Thyroid gland (tissue), 4 donors: ENCODE results near the gene MCM10. TPM values are rescaled to one million over a fixed set of nuclear protein-coding genes. Genes with fewer than 3 reads are reported as not detected.

Experiments used
- DNase-seq, 2 donors: peaks; one replicate each; pipeline ENCODE4 v3.0.0-alpha.2; 2019
- H3K27ac ChIP-seq, 3 donors: fragments of 200-600 bp; sonication (generic); 1 replicate in 2 of 3; 2 replicates in 1 of 3; pipeline ENCODE4 v1.5.1; 2016 to 2019; ENCODE audit warnings: mild to moderate bottlenecking in 1 of 3, moderate library complexity in 1 of 3
- H3K27me3 ChIP-seq: fragments of 200-600 bp; sonication (generic); one replicate; pipeline ENCODE4 v1.5.1; 2019
- H3K36me3 ChIP-seq, 2 donors: fragments of 200-600 bp; sonication (generic); one replicate each; pipeline ENCODE4 v1.5.1; 2016 to 2019
- H3K4me1 ChIP-seq, 2 donors: fragments of 200-600 bp; sonication (generic); one replicate each; pipeline ENCODE4 v1.5.1; 2017 to 2019
- H3K4me3 ChIP-seq, 3 donors: fragments of 200-600 bp; sonication (generic); replicated peaks in 1 of 3; 1 replicate in 2 of 3; 2 replicates in 1 of 3; pipeline ENCODE4 v1.5.1; 2016; ENCODE audit warnings: mild to moderate bottlenecking in 1 of 3
- H3K9me3 ChIP-seq: fragments of 200-600 bp; sonication (generic); one replicate; pipeline ENCODE4 v1.5.1; 2017
- POLR2A ChIP-seq, 2 donors: fragments of 450-650 bp; IDR thresholded peaks; one replicate each; pipeline ENCODE4 v1.6.1; 2017; ENCODE audit warnings: antibody characterized with exemption in 2 of 2, mild to moderate bottlenecking in 2 of 2, moderate library complexity in 1 of 2
- WGBS, 2 donors: methylation state at CpG; one replicate each; pipeline ENCODE4 v1.1.5; 2017; 5-methylcytosine and 5-hydroxymethylcytosine counted together
- intact Hi-C: fragments of 100-400 bp; cut with DNase I; formaldehyde crosslinking; loops from one replicate; pipeline ENCODE4 v1.15.1; 2023
- total RNA-seq, 4 donors: library from RNA; depleted of rRNA; stranded (reverse); fragments of >200 nt; gene quantifications; one replicate each; pipeline ENCODE4 v1.2.3, GENCODE V29; 2016
- TF ChIP-seq, protein P1 (sequence below), 6 experiments: fragments of 200-600 bp in 3 of 6; fragments of 450-650 bp in 3 of 6; sonication (generic) in 3 of 6; IDR thresholded peaks; one replicate each; pipeline ENCODE4 v1.5.1; 2016 to 2019; ENCODE audit warnings: antibody characterized with exemption in 6 of 6, mild to moderate bottlenecking in 2 of 6, inconsistent platforms in 1 of 6, moderate library complexity in 1 of 6

MCM10 gene
- total RNA-seq: 1 to 10 TPM in 1 of 4 donors, under 1 TPM in 3; 0.24 to 1.4 (median 0.49) TPM

DNA sequence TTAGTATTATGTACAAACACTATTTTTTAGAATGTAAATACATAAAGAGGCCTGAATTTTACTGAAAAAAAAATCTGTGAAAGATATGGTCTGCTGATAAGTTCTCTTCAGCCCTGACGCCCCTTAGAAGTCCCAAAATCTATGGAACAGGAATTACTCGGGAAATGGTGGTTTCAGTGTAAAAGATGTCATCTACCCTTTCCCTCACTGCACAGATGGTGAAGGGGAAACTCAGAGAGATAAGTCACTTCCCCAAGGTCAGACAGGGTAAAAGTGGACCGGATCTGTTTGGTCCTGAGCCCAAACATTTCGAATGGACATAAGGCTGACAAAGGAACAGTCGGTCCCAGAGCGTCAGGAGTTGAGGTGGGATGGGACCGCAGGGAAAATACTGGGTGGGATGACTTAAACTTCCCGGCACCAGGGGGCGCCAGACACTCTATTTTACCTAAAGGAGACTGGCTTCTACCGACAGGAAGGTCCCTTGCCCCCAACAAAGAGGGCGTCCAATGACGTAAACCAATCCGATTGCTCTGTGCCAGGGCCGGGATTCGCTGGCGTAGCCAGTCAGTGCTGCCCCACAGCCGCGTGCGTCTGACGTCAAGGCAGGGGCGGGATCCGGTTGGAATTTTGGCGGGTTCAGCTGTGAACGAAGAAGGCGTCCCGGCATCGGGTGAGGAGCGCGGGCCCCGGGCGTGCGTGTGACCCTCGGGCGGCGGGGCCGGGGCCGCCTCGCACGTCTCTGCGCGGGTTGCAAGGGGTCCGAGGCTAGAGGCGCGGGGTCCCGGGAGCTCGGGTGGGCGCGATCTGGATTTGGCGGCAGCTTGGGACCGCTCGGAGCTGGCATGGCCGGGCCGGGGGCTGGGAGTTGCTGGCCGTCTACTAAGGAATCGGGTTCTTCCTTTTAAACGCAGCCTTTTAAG, at the start of gene MCM10:
TSS of gene MCM10 (plus strand) at position 625 of the 923 bp plus-strand sequence. CDS start 2,645 bp downstream, outside the sequence.
- H3K27ac ChIP-seq: no peak within 1 kb of the TSS
- peak within 1 kb of the TSS in 1 of 3 donors; percentile 23 for H3K4me3 ChIP-seq
- H3K36me3 ChIP-seq: no peaks in the 10 kb centered on the region
- TF ChIP-seq POLR2A (IDR thresholded peaks at IDR 0.05): no peak
- TF ChIP-seq, protein P1, sequence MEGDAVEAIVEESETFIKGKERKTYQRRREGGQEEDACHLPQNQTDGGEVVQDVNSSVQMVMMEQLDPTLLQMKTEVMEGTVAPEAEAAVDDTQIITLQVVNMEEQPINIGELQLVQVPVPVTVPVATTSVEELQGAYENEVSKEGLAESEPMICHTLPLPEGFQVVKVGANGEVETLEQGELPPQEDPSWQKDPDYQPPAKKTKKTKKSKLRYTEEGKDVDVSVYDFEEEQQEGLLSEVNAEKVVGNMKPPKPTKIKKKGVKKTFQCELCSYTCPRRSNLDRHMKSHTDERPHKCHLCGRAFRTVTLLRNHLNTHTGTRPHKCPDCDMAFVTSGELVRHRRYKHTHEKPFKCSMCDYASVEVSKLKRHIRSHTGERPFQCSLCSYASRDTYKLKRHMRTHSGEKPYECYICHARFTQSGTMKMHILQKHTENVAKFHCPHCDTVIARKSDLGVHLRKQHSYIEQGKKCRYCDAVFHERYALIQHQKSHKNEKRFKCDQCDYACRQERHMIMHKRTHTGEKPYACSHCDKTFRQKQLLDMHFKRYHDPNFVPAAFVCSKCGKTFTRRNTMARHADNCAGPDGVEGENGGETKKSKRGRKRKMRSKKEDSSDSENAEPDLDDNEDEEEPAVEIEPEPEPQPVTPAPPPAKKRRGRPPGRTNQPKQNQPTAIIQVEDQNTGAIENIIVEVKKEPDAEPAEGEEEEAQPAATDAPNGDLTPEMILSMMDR (IDR thresholded peaks at IDR 0.05): peak; percentile 78 to 94 (median 82)
- WGBS, 2 donors: 2 to 3% methylated on average over 21 to 33 of the region's 56 CpGs
- no peaks in the 10 kb centered on the region for H3K9me3 ChIP-seq
- no peaks in the 10 kb centered on the region for H3K27me3 ChIP-seq
- H3K4me1 ChIP-seq: peaks cover 5 to 12% of the 10 kb centered on the region in 2 donors
- intact Hi-C loops: loop anchor here (2.0 kb wide), 1 partner anchor 140 kb away; the partner anchor contains the start of gene PHYH
- DNase-seq: peak; percentile 99

DNA sequence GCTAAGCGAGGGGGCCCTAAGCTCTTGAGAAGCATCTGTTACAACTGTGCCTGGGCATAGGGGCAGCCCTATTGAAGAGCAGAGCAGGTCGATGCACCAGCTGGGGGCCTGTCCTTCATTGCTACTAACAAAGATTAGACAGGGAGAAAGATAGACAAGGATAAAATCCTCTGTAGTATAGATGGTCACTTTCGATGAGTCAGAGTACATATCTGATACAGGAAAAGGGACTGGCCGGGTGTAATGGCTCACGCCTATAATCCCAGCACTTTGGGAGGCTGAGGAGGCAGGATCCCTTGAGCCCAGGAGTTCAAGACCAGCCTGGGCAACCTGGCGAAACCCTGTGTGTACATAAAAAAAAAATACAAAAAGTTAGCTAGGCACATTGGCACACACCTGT, 47.8 kb upstream of the MCM10 start:
- no peak for DNase-seq
- intact Hi-C loops: no loop called here
- WGBS, 2 donors: 91% methylated on average over 6 of the region's 6 CpGs
- Histone ChIP-seq H3K27ac (no peak overlapping the region), H3K4me3 (no peak overlapping the region), H3K36me3 (peaks cover 35% of the 10 kb centered on the region in 2 donors), H3K9me3 (no peaks in the 10 kb centered on the region), H3K4me1 (no peaks in the 10 kb centered on the region), H3K27me3 (no peaks in the 10 kb centered on the region)
- no peak for TF ChIP-seq POLR2A (IDR thresholded peaks at IDR 0.05)
- TF ChIP-seq, protein P1 (IDR thresholded peaks at IDR 0.05): no peak

DNA sequence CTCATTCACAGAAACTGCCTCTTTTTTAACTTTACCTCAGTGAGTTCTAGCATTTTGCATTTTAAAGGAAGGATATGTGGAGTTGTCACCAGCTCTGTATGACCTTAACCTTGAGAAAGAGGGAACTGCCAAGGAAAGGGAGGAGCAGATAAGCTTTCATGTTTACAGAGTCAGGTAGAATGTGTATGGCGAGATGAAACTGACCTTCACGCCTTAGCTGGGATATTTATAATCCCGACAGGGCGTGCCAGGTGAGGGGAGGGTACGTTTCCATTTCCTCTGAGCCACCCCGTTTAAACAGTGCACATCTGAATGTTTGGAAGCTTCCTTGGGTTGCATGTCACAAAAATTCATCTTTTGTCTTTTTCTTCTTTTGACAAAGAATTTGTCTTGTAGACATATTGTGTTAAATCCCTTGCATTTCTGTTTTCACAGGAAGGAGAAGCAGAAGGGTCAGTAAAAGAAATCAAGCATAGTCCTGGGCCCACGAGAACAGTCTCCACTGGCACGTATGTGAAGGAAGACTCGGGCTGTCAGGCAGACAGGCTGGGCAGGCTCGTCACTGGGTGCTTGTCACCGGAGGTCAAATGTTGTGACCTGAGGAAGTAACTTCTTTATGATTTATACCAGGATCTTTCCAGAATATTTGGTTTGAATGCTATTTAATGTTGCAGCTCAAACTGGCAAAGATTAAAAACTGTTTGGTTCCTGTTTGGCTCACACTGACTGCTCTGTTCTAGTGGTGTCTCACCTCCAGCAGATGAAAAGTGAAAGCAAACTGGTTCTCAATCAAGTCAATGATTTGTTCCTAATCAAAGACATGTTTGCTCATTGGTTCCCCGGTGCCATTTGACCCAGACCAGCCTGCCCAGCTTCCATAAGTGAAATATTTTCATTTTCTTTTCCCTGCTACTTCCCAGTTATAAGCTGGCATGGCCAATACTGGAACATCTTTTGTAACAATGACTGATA, 45.2 kb upstream of the MCM10 start:
- no peak for DNase-seq
- H3K27ac ChIP-seq: peak overlapping the region in 1 of 3 donors; percentile 36
- no peak overlapping the region for H3K4me3 ChIP-seq
- 71 to 79% methylated on average over 12 of the region's 12 CpGs for WGBS, 2 donors
- no peak for TF ChIP-seq POLR2A (IDR thresholded peaks at IDR 0.05)
- TF ChIP-seq, protein P1 (IDR thresholded peaks at IDR 0.05): no peak
- H3K27me3 ChIP-seq: no peaks in the 10 kb centered on the region
- H3K36me3 ChIP-seq: peaks cover 27 to 36% of the 10 kb centered on the region in 2 donors
- intact Hi-C loops: no loop called here
- H3K9me3 ChIP-seq: no peaks in the 10 kb centered on the region
- H3K4me1 ChIP-seq: no peaks in the 10 kb centered on the region

DNA sequence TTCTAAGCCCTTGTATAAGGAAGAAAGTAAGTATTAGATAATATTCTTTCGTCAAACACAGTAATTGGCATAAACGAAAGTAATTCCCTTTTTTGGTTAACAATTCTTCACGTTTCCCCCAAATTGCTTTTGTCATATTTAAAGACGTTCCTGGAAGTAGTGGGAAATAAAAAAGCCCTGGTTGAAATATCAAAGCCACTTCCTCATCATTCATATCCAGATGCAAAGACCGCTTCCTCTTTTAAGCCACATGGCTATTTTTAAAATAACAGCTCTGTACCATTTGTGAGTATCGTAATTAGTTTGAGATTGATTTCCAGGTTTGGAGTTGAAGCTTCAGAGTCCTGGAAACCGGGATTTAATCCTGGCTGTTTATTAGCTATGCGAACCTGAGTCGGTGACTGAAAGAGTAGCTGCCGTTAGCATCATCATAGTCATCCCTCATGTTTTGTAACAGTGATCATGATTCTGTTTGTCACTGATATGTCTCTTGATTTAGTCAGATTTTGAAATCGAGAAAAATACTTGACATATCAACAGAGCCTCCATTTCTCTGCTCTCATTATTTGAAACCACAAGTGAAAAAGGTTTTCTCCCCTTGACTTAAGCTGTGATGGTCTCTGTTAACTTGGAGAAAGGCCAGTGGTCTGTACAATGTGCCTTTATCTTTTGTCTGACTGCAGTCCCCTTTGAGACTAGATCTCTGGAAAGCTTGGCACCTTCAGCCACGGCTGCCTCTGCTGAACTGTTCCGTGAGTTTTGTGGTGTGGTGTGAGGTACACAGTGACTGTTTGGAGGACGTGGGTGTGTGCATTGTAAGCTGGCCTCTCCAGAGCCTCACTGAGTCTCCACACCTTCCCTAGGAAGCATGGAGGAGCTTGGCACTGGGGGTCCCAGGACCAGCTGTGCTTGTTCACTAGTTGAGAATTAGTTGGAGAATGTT, 43.2 kb upstream of the MCM10 start:
- H3K9me3 ChIP-seq: no peaks in the 10 kb centered on the region
- H3K27me3 ChIP-seq: no peaks in the 10 kb centered on the region
- 78 to 80% methylated on average over 14 of the region's 14 CpGs for WGBS, 2 donors
- no peak overlapping the region for H3K27ac ChIP-seq
- intact Hi-C loops: no loop called here
- no peak for DNase-seq
- no peaks in the 10 kb centered on the region for H3K4me1 ChIP-seq
- H3K36me3 ChIP-seq: peaks cover 30 to 34% of the 10 kb centered on the region in 2 donors
- TF ChIP-seq POLR2A (IDR thresholded peaks at IDR 0.05): no peak
- TF ChIP-seq, protein P1 (IDR thresholded peaks at IDR 0.05): no peak
- no peak overlapping the region for H3K4me3 ChIP-seq
